ENCODE results near the gene CLMP. TPM values are rescaled to one million over a fixed set of nuclear protein-coding genes. Genes with fewer than 3 reads are reported as not detected.
"Not testable (repeated sequence)": the region's sequence is repeated elsewhere in the genome, so short reads cannot be mapped to it uniquely, and the experiment has no call there.

CLMP gene
- total RNA-seq, 1 experiment from 2014 or later, result 29.1 TPM

DNA sequence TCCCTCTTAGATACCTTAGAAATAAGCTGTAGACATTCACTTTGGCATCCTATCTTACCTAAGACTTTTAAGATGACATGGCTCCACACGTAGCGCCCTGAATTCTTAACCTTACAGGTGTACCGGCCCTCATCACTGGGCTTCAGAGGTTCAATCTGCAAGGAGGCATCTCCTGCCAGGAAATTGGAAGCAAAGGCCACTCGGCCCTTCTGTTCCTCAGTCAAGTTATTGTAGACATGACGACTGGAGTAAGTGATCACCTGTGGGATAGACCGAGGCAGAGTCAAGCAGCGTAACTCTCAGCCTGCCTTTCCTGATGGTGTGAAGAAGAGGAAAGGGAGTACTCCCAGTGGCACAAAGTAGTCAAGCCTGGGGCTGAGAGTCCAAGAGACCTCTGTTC, 110.6 kb downstream of the CLMP start:
- no peak for DNase-seq (ENCODE audit: low read depth)

DNA sequence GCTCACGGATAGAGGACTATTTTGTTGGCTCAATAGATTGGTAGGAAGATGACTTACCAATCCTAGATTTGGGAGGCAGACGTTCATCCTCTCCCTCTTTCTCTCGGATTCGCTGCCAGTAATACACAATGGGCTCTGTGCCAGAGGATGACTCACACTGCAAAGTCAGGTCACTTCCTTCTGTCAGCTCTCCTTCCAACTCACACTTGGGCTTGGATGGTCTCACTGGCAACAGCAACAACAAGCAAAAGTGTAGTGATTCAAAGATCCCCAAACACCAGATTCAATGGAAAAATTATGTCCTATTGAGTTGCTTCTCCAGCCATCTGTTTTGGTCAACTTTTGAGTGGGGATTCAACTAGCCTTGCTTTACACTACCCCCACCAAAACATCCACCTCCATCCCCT, 111.4 kb downstream of the CLMP start:
- DNase-seq (ENCODE audit: low read depth), result peak; percentile 93

DNA sequence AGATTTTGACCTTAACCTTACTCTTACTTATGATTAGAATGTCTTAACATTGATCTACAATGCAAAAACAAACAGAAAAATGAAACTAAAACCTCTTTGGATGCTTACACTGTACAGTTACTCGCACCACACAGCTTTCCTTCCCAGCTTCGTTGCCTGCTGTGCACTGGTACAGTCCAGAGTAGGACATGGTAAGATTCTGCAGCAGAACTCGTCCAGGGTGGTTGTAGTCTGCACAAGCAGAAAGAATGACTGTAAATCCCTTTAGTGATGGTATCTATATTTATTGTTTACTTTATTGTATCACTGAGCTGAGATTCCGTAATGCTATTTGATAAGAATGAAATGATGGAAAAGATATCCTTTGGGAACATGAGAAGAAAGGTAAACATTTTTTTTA, 112.1 kb downstream of the CLMP start:
- no peak for DNase-seq (ENCODE audit: low read depth)

- no peak for DNase-seq (ENCODE audit: low read depth)
Observed at GRCh38 chr11:123080015-123080414, 115.0 kb downstream of the CLMP start.

DNA sequence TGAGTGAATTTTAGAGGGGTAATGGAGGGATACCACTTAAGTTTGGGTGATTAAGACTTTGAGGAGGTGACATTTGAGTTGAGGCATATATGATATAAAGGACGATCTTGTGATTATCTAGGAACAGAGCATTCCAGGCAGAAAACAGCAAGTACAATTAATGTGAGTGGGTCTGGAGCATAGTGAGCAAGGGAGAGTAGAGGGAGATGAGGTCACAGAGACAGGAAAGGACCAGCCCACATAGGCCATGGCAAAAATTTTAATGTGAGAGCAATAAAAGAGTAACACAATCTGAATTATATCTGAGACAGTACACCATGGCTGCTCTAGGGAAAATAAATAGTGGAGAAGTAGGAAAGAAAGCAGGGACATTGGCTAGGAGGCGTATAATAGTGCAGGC, 118.6 kb downstream of the CLMP start:
- no peak for DNase-seq (ENCODE audit: low read depth)

DNA sequence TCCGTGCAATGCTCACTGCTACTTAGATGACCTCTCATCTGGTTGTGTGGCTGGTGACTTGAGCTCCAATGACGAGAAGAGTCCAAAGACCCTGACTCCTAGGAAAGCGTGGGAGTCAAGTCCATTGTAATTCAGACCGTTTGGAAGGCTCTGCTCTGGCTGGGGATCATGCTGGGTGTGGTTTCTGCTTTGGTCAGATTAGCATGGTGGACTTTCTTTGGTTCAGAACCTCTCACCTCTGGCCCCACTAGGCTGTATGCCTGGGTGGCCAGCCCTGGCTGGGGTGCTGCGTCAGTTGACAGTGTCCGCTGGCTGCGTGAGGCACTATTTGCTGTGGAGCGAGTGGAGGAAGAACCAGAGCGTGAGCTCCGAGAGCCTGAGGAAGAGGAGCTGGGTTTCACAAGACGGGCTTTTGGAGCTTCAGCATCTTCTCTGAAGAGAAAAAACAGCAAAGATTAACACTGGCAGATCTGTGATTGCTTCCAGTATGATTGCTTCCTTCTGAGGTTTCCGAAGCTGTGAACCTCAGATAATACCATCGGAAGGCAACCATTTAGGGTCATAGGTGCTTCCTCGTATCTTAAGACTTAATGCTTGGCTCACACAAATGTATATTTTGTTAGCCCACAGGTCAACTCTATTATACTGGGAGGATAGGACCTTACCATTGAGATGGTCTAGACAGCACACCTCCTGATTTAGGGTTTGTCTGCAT, 121.5 kb downstream of the CLMP start:
- DNase-seq (ENCODE audit: low read depth), result no peak

GRCh38 chr11:123072762-123073161, 122.3 kb downstream of the CLMP start:
- no peak for DNase-seq (ENCODE audit: low read depth)

- DNase-seq (ENCODE audit: low read depth), result no peak
Observed at GRCh38 chr11:123072332-123072761, 122.7 kb downstream of the CLMP start.

DNA sequence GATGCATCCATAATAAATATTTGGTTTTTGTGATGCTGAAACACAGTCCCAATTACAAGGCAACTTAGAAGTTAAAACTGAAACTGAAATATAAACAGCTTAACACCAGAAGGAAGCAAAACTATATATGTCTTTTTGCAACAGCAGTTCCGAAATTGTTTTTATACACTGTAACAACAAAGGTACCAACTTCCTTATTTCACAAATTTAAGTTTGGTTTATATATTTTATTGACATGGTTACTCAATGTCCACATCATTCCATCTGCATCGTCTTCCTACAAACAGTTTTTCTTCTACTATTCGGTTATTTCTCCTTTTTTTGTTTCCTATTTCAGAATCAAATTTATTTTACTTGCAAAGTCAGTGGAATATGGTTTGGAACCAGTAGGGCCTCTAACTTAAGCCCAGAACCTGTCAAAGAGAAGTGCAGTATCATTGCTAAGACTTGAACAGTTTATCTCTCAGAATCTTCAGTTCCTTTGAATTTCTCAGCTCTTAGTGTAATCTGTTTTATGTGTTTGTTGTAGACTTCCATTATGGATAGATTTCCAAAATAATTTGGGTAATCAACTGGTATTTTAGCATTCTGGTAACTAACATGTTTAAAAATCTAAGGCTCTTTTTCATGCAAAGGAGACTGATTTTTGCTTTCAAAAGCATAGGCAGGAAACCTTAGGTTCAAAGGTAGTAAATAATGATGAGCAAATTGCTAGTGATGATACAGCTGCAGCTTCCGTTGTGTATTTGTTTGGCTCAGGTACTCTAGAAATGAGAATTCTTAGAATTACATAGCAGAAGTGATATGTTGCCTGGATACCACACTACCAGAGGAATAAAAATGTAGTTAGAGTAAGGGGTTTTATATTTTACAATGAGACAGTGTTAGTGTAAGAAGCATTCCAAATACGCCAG, 124.9 kb downstream of the CLMP start:
- DNase-seq (ENCODE audit: low read depth), result no peak

- no peak for DNase-seq (ENCODE audit: low read depth)
Observed at GRCh38 chr11:123065621-123066020, 129.4 kb downstream of the CLMP start.

GRCh38 chr11:123063826-123064657, 131.0 kb downstream of the CLMP start:
- no peak for DNase-seq (ENCODE audit: low read depth)

- DNase-seq (ENCODE audit: low read depth), result peak; percentile 49
Observed at GRCh38 chr11:123062892-123063825, 131.9 kb downstream of the CLMP start.

DNA sequence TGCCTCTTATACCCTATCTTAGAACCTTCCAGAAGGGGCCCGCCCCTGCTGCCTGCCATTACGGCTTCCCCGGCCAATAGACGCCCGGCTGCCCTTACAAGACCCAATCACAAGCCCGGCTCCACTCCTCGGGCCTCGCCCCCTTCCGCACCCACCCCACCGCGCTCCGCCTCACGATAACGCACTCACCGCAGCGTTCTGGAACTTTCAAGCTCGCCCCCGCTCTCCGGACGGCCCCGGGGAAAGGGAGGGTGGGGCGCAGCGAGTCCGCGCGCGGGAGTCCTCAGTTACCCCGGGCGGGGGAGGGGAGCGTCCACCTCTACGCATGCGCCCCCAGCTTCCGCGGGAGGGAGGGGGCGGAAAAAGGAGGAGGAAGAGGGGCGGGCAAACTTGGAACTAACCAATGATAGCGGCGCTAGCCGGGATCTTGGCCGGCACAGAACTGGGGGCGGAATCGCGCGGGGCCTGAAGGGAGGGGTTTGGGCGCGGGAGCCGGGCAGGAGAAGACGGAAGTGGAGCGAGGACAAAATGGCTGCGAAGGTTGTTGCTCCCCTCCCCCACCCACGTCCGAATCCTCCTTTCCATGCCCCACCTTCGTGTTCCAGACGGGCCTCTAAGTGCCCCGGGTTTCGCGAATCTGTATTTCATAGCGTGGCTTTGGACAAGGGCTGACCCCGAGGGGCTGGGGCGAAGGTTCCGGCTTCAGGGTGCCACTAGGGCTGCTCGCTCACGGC, 132.7 kb downstream of the CLMP start:
- DNase-seq (ENCODE audit: low read depth), result peak; percentile 99

GRCh38 chr11:123061403-123062157, 133.5 kb downstream of the CLMP start, which contains the start of gene HSPA8:
Gene HSPA8 (minus strand): TSS chr11:123062136. CDS start chr11:123061324, 812 bp downstream.
- peak; percentile 70 for DNase-seq (ENCODE audit: low read depth)

DNA sequence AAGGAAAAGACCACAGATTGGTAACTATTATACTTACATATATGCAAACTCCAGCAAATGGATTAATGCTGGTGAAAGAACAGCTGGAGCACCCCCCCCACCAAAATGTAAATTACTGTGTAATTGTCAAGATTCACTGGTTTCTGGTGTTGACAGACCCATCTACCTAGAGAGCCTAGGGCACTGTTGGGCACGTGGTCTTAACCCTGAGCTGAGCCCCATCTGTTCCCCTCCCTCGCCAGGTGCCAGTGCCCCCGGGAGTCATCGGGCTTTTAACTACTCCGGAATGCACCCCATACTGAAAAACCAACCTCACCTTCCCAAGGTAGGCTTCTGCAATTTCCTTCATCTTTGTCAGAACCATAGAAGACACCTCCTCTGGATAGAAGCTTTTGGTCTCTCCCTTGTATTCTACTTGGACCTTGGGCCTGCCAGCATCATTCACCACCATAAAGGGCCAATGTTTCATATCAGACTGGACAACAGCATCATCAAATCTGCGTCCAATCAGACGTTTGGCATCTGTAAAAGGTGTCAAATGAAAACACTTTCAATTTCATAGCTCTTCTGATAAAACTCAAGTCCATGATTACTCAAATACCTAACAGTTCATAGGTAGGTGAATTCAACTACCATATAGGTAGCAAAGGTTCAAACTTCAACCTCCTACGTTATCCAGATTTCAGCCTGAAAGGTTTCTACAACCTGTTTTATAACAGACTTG, 134.6 kb downstream of the CLMP start:
- DNase-seq (ENCODE audit: low read depth), result no peak

DNA sequence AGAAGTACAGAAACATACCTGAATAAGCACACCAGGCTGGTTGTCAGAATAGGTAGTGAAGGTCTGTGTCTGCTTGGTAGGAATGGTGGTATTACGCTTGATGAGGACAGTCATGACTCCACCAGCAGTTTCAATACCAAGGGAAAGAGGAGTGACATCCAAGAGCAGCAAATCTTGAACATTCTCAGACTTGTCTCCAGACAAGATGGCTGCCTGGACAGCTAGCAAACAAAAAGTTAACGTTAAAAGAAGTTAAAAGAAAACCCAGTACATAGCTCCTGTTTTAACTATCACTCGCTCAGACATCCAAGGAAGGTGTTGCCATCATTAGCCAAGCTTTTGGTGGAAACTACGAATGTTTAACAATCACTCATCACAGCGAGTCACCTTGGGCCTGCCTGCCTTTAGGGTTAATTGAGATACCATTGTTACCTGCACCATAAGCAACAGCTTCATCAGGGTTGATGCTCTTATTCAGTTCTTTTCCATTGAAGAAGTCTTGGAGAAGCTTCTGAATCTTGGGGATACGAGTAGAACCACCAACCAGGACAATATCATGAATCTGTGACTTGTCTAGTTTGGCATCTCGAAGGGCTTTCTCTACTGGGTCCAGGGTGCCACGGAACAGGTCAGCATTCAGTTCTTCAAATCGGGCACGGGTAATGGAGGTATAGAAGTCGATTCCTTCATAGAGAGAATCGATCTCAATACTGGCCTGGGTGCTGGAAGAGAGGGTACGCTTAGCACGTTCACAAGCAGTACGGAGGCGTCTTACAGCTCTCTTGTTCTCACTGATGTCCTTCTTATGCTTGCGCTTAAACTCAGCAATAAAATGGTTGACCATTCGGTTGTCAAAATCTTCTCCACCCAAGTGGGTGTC, 135.8 kb downstream of the CLMP start:
- not testable (repeated sequence) for DNase-seq (ENCODE audit: low read depth)

GRCh38 chr11:123057661-123058305, 137.3 kb downstream of the CLMP start:
- DNase-seq (ENCODE audit: low read depth), result no peak

All from Daoy (cell line).